ENCODE data around the gene COL18A1. TPM values are rescaled to one million over a fixed set of nuclear protein-coding genes. Genes with fewer than 3 reads are reported as not detected.

Gene COL18A1
- total RNA-seq, 1 experiment from 2014 or later: 676 TPM

DNA sequence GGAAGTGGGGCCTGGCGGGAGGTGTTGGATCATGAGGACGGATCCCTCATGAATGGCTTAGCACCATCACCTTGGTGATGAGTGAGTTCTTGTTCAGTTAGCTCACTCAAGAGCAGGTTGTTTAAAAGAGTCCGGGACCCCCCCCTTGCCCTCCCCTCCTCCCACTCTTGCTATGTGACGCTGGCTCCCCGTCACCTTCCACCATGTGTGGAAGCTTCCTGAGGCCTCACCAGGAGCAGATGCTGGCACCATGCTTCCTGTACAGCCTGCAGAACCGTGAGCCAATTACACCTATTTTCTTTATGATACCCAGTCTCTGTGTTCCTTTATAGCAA is 140.2 kb downstream of the COL18A1 start:
- ATAC-seq: no peak
- no peak overlapping the region for H3K27ac ChIP-seq (ENCODE audit: low read length)
- H3K4me3 ChIP-seq (ENCODE audit: low read depth in 2 of 2, low read length in 2 of 2): no peak overlapping the region
- no TSS peak for BruUV-seq (replicated peaks)
- no peaks in the 10 kb centered on the region for H3K27me3 ChIP-seq (ENCODE audit: control insufficient read depth, insufficient read depth, low read length)
- POLR2A ChIA-PET: no interaction called here
- H3K36me3 ChIP-seq (ENCODE audit: control insufficient read depth, insufficient read depth, low read length): peaks cover 3% of the 10 kb centered on the region; the same call in 1 of the 2 replicates
- no peaks in the 10 kb centered on the region for H3K9me3 ChIP-seq (ENCODE audit: control insufficient read depth, insufficient read depth, low read depth, low read length)
- in situ Hi-C loops (cut with HindIII; ENCODE audit: low pct_unique_long_range_greater_than_20kb, low sequenced_read_pairs): no loop called here
- H3K4me1 ChIP-seq (ENCODE audit: control insufficient read depth, insufficient read depth, low read length): peaks cover 11% of the 10 kb centered on the region
- no peak for DNase-seq (ENCODE audit: low read depth, low spot score)
- CTCF ChIA-PET: no interaction called here
- intact Hi-C loops (cut with micrococcal nuclease; ENCODE audit: unreplicated experiment): no loop called here
- no peak for TF ChIP-seq TCF7L2 (IDR thresholded peaks at IDR 0.05; ENCODE audit: low read depth, low read length)
- TF ChIP-seq, protein P1, sequence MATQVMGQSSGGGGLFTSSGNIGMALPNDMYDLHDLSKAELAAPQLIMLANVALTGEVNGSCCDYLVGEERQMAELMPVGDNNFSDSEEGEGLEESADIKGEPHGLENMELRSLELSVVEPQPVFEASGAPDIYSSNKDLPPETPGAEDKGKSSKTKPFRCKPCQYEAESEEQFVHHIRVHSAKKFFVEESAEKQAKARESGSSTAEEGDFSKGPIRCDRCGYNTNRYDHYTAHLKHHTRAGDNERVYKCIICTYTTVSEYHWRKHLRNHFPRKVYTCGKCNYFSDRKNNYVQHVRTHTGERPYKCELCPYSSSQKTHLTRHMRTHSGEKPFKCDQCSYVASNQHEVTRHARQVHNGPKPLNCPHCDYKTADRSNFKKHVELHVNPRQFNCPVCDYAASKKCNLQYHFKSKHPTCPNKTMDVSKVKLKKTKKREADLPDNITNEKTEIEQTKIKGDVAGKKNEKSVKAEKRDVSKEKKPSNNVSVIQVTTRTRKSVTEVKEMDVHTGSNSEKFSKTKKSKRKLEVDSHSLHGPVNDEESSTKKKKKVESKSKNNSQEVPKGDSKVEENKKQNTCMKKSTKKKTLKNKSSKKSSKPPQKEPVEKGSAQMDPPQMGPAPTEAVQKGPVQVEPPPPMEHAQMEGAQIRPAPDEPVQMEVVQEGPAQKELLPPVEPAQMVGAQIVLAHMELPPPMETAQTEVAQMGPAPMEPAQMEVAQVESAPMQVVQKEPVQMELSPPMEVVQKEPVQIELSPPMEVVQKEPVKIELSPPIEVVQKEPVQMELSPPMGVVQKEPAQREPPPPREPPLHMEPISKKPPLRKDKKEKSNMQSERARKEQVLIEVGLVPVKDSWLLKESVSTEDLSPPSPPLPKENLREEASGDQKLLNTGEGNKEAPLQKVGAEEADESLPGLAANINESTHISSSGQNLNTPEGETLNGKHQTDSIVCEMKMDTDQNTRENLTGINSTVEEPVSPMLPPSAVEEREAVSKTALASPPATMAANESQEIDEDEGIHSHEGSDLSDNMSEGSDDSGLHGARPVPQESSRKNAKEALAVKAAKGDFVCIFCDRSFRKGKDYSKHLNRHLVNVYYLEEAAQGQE (IDR thresholded peaks at IDR 0.05; ENCODE audit: insufficient read depth in 1 of 2, low read depth in 2 of 2, low read length in 1 of 2): no peak
- no peak for TF ChIP-seq POLR2AphosphoS5 (IDR thresholded peaks at IDR 0.05; ENCODE audit: low read depth, low read length)
- TF ChIP-seq, protein P2, sequence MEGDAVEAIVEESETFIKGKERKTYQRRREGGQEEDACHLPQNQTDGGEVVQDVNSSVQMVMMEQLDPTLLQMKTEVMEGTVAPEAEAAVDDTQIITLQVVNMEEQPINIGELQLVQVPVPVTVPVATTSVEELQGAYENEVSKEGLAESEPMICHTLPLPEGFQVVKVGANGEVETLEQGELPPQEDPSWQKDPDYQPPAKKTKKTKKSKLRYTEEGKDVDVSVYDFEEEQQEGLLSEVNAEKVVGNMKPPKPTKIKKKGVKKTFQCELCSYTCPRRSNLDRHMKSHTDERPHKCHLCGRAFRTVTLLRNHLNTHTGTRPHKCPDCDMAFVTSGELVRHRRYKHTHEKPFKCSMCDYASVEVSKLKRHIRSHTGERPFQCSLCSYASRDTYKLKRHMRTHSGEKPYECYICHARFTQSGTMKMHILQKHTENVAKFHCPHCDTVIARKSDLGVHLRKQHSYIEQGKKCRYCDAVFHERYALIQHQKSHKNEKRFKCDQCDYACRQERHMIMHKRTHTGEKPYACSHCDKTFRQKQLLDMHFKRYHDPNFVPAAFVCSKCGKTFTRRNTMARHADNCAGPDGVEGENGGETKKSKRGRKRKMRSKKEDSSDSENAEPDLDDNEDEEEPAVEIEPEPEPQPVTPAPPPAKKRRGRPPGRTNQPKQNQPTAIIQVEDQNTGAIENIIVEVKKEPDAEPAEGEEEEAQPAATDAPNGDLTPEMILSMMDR (IDR thresholded peaks at IDR 0.05): no peak
- TF ChIP-seq SIN3A (IDR thresholded peaks at IDR 0.05; ENCODE audit: borderline replicate concordance, insufficient read depth, low read depth, low read length): no peak

DNA sequence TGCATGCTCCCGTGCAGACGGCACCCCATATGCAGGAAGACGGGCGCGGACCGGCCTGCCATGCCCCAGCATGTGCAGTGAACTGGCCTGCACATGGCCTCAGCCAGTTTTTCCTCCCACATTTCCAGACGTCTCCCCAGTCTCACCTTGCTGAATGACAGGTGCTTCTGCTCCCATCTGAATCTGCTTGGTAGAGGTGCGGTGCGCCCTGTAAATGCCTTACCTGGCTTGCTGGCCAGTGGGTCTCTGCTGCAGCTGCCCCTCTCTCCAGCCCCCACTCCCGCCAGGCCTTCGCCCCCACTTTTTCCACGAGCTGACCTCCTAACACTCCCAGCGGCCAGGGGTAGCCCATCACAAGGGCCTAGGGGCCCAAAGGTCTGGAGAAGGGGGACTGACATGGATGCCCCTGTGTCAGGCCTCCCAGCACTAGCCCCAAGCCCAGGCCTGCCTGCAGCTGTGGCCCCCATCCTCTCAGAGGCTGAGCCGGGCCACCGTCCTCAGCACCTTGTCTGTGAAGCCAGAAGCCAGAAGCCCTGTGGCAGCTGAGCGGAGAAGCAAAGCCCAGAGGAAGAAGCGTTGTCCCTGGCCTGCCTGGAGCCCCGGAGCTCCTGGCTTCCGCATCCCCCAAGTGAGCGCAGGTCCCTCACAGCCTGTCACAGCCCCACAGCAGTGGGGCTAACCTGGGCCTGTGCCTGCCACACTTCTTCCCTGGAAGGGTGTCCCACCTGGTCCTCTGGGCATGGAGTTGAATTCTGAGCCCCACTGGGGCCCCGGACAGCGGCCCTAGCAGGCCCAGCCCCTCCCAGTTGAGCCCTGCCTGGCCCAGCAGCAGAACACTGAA is 140.9 kb downstream of the COL18A1 start:
- BruUV-seq (replicated peaks): no TSS peak
- ChIA-PET CTCF (no interaction called here), POLR2A (no interaction called here)
- TF ChIP-seq SIN3A (IDR thresholded peaks at IDR 0.05; ENCODE audit: borderline replicate concordance, insufficient read depth, low read depth, low read length) (no peak), POLR2AphosphoS5 (IDR thresholded peaks at IDR 0.05; ENCODE audit: low read depth, low read length) (no peak), TCF7L2 (IDR thresholded peaks at IDR 0.05; ENCODE audit: low read depth, low read length) (no peak)
- TF ChIP-seq, protein P1 (IDR thresholded peaks at IDR 0.05; ENCODE audit: insufficient read depth in 1 of 2, low read depth in 2 of 2, low read length in 1 of 2): no peak
- TF ChIP-seq, protein P2 (IDR thresholded peaks at IDR 0.05): no peak
- Histone ChIP-seq H3K36me3 (ENCODE audit: control insufficient read depth, insufficient read depth, low read length) (peaks cover 3% of the 10 kb centered on the region; the same call in 1 of the 2 replicates), H3K4me3 (ENCODE audit: low read depth in 2 of 2, low read length in 2 of 2) (no peak overlapping the region), H3K9me3 (ENCODE audit: control insufficient read depth, insufficient read depth, low read depth, low read length) (no peaks in the 10 kb centered on the region), H3K27ac (ENCODE audit: low read length) (no peak overlapping the region), H3K27me3 (ENCODE audit: control insufficient read depth, insufficient read depth, low read length) (no peaks in the 10 kb centered on the region), H3K4me1 (ENCODE audit: control insufficient read depth, insufficient read depth, low read length) (peaks cover 10% of the 10 kb centered on the region)
- in situ Hi-C loops (cut with HindIII; ENCODE audit: low pct_unique_long_range_greater_than_20kb, low sequenced_read_pairs): no loop called here
- no peak for ATAC-seq
- DNase-seq (ENCODE audit: low read depth, low spot score): no peak
- intact Hi-C loops (cut with micrococcal nuclease; ENCODE audit: unreplicated experiment): no loop called here

Data from Panc1 (cell line).